Pericardium fibroblast (primary cell): ENCODE measurements around the gene UVSSA. TPM values are rescaled to one million over a fixed set of nuclear protein-coding genes. Genes with fewer than 3 reads are reported as not detected.

ENCODE experiments used
- total RNA-seq: library from RNA; depleted of rRNA; stranded (reverse); fragments of >200 nt; gene quantifications from 2 replicates; pipeline ENCODE4 v1.2.3, GENCODE V29; 2015

The UVSSA gene
- 3.3 and 4.3 TPM in 2 replicates for total RNA-seq

GRCh38 chr4:1346781-1347409, at the start of gene UVSSA:
UVSSA (plus strand) TSS chr4:1347208; CDS start chr4:1348092, 884 bp downstream.

GRCh38 chr4:1406394-1406980, 59.5 kb downstream of the UVSSA start, which contains the start of gene NKX1-1:
NKX1-1 (minus strand) TSS chr4:1406442; CDS start chr4:1406442, 0 bp downstream.

Other genes with a start within 250 kb of the UVSSA start
- gene RNF212, start 233.6 kb upstream of the UVSSA start, total RNA-seq: 4.2 and 4.6 TPM in 2 replicates
- gene SPON2, start 174.6 kb upstream of the UVSSA start, total RNA-seq: 570 and 577 TPM in 2 replicates
- gene CTBP1, start 98.1 kb upstream of the UVSSA start, total RNA-seq: 141 and 163 TPM in 2 replicates
- gene MAEA, start 57.3 kb upstream of the UVSSA start, total RNA-seq: 46.4 and 47.1 TPM in 2 replicates
- gene NKX1-1, start 59.2 kb downstream of the UVSSA start, total RNA-seq: not detected in 2 replicates